GM12875 (cell line): ENCODE data around the gene TOB1.

Source experiments
- H3K4me3 ChIP-seq: one replicate; pipeline ENCODE4 v1.5.1; 2011; ENCODE audit warnings: low read depth, low read length, control low read depth
- CTCF ChIP-seq: IDR thresholded peaks from 2 replicates; pipeline ENCODE4 v1.5.1; 2011; ENCODE audit warnings: low read depth, mild to moderate bottlenecking, control low read depth, inconsistent platforms, low read length, moderate library complexity, borderline replicate concordance; ENCODE audit not compliant: insufficient read depth

TOB1 gene

GRCh38 chr17:50828508-50829170 lies 37.5 kb downstream of the TOB1 start:
- no peak overlapping the region for H3K4me3 ChIP-seq
- no peak for TF ChIP-seq CTCF

- no peak for TF ChIP-seq CTCF
- H3K4me3 ChIP-seq = no peak overlapping the region
Measured at GRCh38 chr17:50825188-50825587, 41.0 kb downstream of the TOB1 start.

GRCh38 chr17:50824429-50824828 lies 41.7 kb downstream of the TOB1 start:
- TF ChIP-seq CTCF = no peak
- H3K4me3 ChIP-seq = no peak overlapping the region

GRCh38 chr17:50822550-50822949 lies 43.6 kb downstream of the TOB1 start:
- no peak for TF ChIP-seq CTCF
- no peak overlapping the region for H3K4me3 ChIP-seq

- H3K4me3 ChIP-seq = no peak overlapping the region
- TF ChIP-seq CTCF = no peak
Measured at GRCh38 chr17:50820651-50821050, 45.5 kb downstream of the TOB1 start.

- no peak for TF ChIP-seq CTCF
- H3K4me3 ChIP-seq = no peak overlapping the region
Measured at GRCh38 chr17:50818921-50819657, 47.1 kb downstream of the TOB1 start.

GRCh38 chr17:50818261-50818660 lies 47.9 kb downstream of the TOB1 start:
- H3K4me3 ChIP-seq = no peak overlapping the region
- no peak for TF ChIP-seq CTCF
